DND-41 (cell line): Measurements from ENCODE around the gene INPP4A.

Experiments used
- ATAC-seq: fragments of 200-7000 bp; cut with Tn5 transposase; 3 replicates; pipeline ENCODE4 v1.9.1; 2021; ENCODE audit warnings: low read depth; ENCODE audit not compliant: insufficient read depth
- DNase-seq: peaks from one replicate; pipeline ENCODE4 v3.0.0-alpha.2; 2020
- H2AFZ ChIP-seq: 2 replicates; pipeline ENCODE4 v1.6.0; 2012; ENCODE audit warnings: low read depth, low read length
- H3K27ac ChIP-seq: 2 replicates; pipeline ENCODE4 v1.5.1; 2012; ENCODE audit warnings: low read length, inconsistent platforms
- H3K27me3 ChIP-seq: fragments of 200-600 bp; sonication (generic); 2 replicates; pipeline ENCODE4 v1.6.0; 2012; ENCODE audit warnings: low read length, mild to moderate bottlenecking, inconsistent platforms; ENCODE audit not compliant: insufficient read depth, poor library complexity
- H3K36me3 ChIP-seq: 2 replicates; pipeline ENCODE4 v1.5.1; 2012; ENCODE audit warnings: low read length, inconsistent platforms; ENCODE audit not compliant: insufficient read depth
- H3K4me1 ChIP-seq: 2 replicates; pipeline ENCODE4 v1.5.1; 2012; ENCODE audit warnings: mild to moderate bottlenecking, low read length; ENCODE audit not compliant: insufficient read depth
- H3K4me2 ChIP-seq: 2 replicates; pipeline ENCODE4 v1.6.0; 2012; ENCODE audit warnings: mild to moderate bottlenecking, moderate library complexity, low read length, inconsistent platforms; ENCODE audit not compliant: insufficient read depth
- H3K4me3 ChIP-seq, 2 experiments: fragments of 200-600 bp in 1 of 2; shearing (Covaris generic) in 1 of 2; 2 replicates each; pipeline ENCODE4 v1.5.1; 2012 to 2016; ENCODE audit warnings: inconsistent platforms in 2 of 2, low read length in 2 of 2, mild to moderate bottlenecking in 2 of 2, low read depth in 1 of 2, moderate library complexity in 1 of 2
- H3K79me2 ChIP-seq: 2 replicates; pipeline ENCODE4 v1.6.0; 2012; ENCODE audit warnings: low read length, inconsistent platforms; ENCODE audit not compliant: insufficient read depth
- H3K9ac ChIP-seq: 2 replicates; pipeline ENCODE4 v1.6.0; 2012; ENCODE audit warnings: low read depth, mild to moderate bottlenecking, inconsistent platforms, low read length, moderate library complexity
- H3K9me3 ChIP-seq: 2 replicates; pipeline ENCODE4 v1.5.1; 2012; ENCODE audit warnings: low read length, moderate library complexity, mild to moderate bottlenecking, inconsistent platforms; ENCODE audit not compliant: insufficient read depth, severe bottlenecking
- H4K20me1 ChIP-seq: 2 replicates; pipeline ENCODE4 v1.6.0; 2012; ENCODE audit warnings: low read length; ENCODE audit not compliant: insufficient read depth
- CTCF ChIP-seq: IDR thresholded peaks from 2 replicates; pipeline ENCODE4 v1.5.1; 2012; ENCODE audit warnings: borderline replicate concordance, low read length, moderate library complexity, mild to moderate bottlenecking; ENCODE audit not compliant: poor library complexity, severe bottlenecking; ENCODE audit errors: extremely low read depth
- EZH2 ChIP-seq: IDR thresholded peaks from 3 replicates; pipeline ENCODE4 v1.6.1; 2012; ENCODE audit warnings: borderline replicate concordance, low read depth, mild to moderate bottlenecking, moderate library complexity, low read length, inconsistent platforms; ENCODE audit not compliant: severe bottlenecking

INPP4A gene

GRCh38 chr2:98452396-98453027, 7.9 kb downstream of the INPP4A start:
- H3K4me3 ChIP-seq: no peak overlapping the region
- H2AFZ ChIP-seq: no peak overlapping the region
- H4K20me1 ChIP-seq: peaks cover 62% of the 10 kb centered on the region
- peaks cover 11% of the 10 kb centered on the region for H3K36me3 ChIP-seq
- no peak overlapping the region for H3K9ac ChIP-seq
- no peak for DNase-seq
- ATAC-seq: no peak
- H3K4me2 ChIP-seq: no peak overlapping the region
- H3K9me3 ChIP-seq: no peaks in the 10 kb centered on the region
- H3K27me3 ChIP-seq: no peaks in the 10 kb centered on the region
- H3K27ac ChIP-seq: 0 out of 2 replicates have a peak overlapping the region, but pooled peaks have one; percentile 16
- TF ChIP-seq EZH2 (no peak), CTCF (no peak)
- H3K79me2 ChIP-seq: peaks cover 96% of the 10 kb centered on the region
- peaks cover 58% of the 10 kb centered on the region for H3K4me1 ChIP-seq

GRCh38 chr2:98453083-98453482, 8.4 kb downstream of the INPP4A start:
- no peak overlapping the region for H2AFZ ChIP-seq
- H4K20me1 ChIP-seq: peaks cover 64% of the 10 kb centered on the region
- no peak for ATAC-seq
- H3K4me1 ChIP-seq: peaks cover 52% of the 10 kb centered on the region
- no peak overlapping the region for H3K27ac ChIP-seq
- no peak for TF ChIP-seq CTCF
- no peak for TF ChIP-seq EZH2
- H3K79me2 ChIP-seq: peaks cover 99% of the 10 kb centered on the region
- no peak for DNase-seq
- no peak overlapping the region for H3K4me2 ChIP-seq
- peaks cover 11% of the 10 kb centered on the region for H3K36me3 ChIP-seq
- H3K9ac ChIP-seq: no peak overlapping the region
- no peak overlapping the region for H3K4me3 ChIP-seq
- no peaks in the 10 kb centered on the region for H3K9me3 ChIP-seq
- H3K27me3 ChIP-seq: no peaks in the 10 kb centered on the region

GRCh38 chr2:98453531-98453930, 8.9 kb downstream of the INPP4A start:
- TF ChIP-seq CTCF (no peak), EZH2 (no peak)
- DNase-seq: no peak
- Histone ChIP-seq H3K4me3 (no peak overlapping the region), H2AFZ (no peak overlapping the region), H3K36me3 (peaks cover 11% of the 10 kb centered on the region), H4K20me1 (peaks cover 64% of the 10 kb centered on the region), H3K9ac (no peak overlapping the region), H3K27me3 (no peaks in the 10 kb centered on the region), H3K9me3 (no peaks in the 10 kb centered on the region), H3K4me1 (peaks cover 51% of the 10 kb centered on the region), H3K4me2 (no peak overlapping the region), H3K79me2 (peaks cover 100% of the 10 kb centered on the region), H3K27ac (no peak overlapping the region)
- ATAC-seq: no peak
